GM19025 (cell line): ENCODE data around the gene SLC35F3.

Source experiments
- ATAC-seq: cut with Tn5 transposase; IDR thresholded peaks from one replicate; pipeline ENCODE4 v1.9.1; 2021; ENCODE audit warnings: mild to moderate bottlenecking, low read depth, moderate library complexity; ENCODE audit not compliant: unreplicated experiment

SLC35F3 gene

GRCh38 chr1:233909195-233909594 is 4.7 kb downstream of the SLC35F3 start:
- no peak for ATAC-seq

GRCh38 chr1:233912447-233912846 is 8.0 kb downstream of the SLC35F3 start:
- ATAC-seq, result no peak

- no peak for ATAC-seq
Measured at GRCh38 chr1:233912909-233913308, 8.4 kb downstream of the SLC35F3 start.

GRCh38 chr1:233916706-233917105 is 12.2 kb downstream of the SLC35F3 start:
- no peak for ATAC-seq

- no peak for ATAC-seq
Measured at GRCh38 chr1:233919786-233920185, 15.3 kb downstream of the SLC35F3 start.

- ATAC-seq, result no peak
Measured at GRCh38 chr1:233928123-233928522, 23.6 kb downstream of the SLC35F3 start.

GRCh38 chr1:233933339-233933738 is 28.9 kb downstream of the SLC35F3 start:
- ATAC-seq, result no peak

GRCh38 chr1:233935297-233935868 is 30.9 kb downstream of the SLC35F3 start:
- ATAC-seq, result no peak

GRCh38 chr1:233936422-233936821 is 31.9 kb downstream of the SLC35F3 start:
- no peak for ATAC-seq

GRCh38 chr1:233936842-233937241 is 32.4 kb downstream of the SLC35F3 start:
- no peak for ATAC-seq

- no peak for ATAC-seq
Measured at GRCh38 chr1:233938476-233938875, 34.0 kb downstream of the SLC35F3 start.

- ATAC-seq, result no peak
Measured at GRCh38 chr1:233939451-233939850, 35.0 kb downstream of the SLC35F3 start.

GRCh38 chr1:233940908-233941307 is 36.4 kb downstream of the SLC35F3 start:
- ATAC-seq, result no peak

- ATAC-seq, result no peak
Measured at GRCh38 chr1:233944601-233945000, 40.1 kb downstream of the SLC35F3 start.

- no peak for ATAC-seq
Measured at GRCh38 chr1:233945573-233945972, 41.1 kb downstream of the SLC35F3 start.

- no peak for ATAC-seq
Measured at GRCh38 chr1:233945979-233946378, 41.5 kb downstream of the SLC35F3 start.

- ATAC-seq, result no peak
Measured at GRCh38 chr1:233946724-233947123, 42.2 kb downstream of the SLC35F3 start.

- no peak for ATAC-seq
Measured at GRCh38 chr1:233951804-233952203, 47.3 kb downstream of the SLC35F3 start.

GRCh38 chr1:233957691-233958090 is 53.2 kb downstream of the SLC35F3 start:
- ATAC-seq, result no peak

- no peak for ATAC-seq
Measured at GRCh38 chr1:233959102-233959501, 54.6 kb downstream of the SLC35F3 start.

- ATAC-seq, result no peak
Measured at GRCh38 chr1:233959971-233960370, 55.5 kb downstream of the SLC35F3 start.

- no peak for ATAC-seq
Measured at GRCh38 chr1:233960386-233960785, 55.9 kb downstream of the SLC35F3 start.

GRCh38 chr1:233962878-233963277 is 58.4 kb downstream of the SLC35F3 start:
- no peak for ATAC-seq
